A549 (cell line): Measurements from ENCODE around the gene NEXN.

Experiments used
- CEBPB ChIP-seq, 2 experiments: fragments of >200 bp in 1 of 2; sonication (Bioruptor Twin) in 1 of 2; formaldehyde crosslinking in 1 of 2; IDR thresholded peaks; 2 replicates each; pipeline ENCODE4 v1.6.1; 2012 to 2016
- KDM5A ChIP-seq: fragments of 200-600 bp; sonication (generic); IDR thresholded peaks from 2 replicates; pipeline ENCODE4 v1.6.1; 2016; ENCODE audit warnings: antibody characterized with exemption, mild to moderate bottlenecking
- POLR2A ChIP-seq: IDR thresholded peaks from 2 replicates; pipeline ENCODE4 v1.6.1; 2012; ENCODE audit warnings: mild to moderate bottlenecking, low read length
- TP53 ChIP-seq: fragments of 250-450 bp; sonication (Bioruptor Pico); IDR thresholded peaks from 2 replicates; pipeline ENCODE4 v1.5.0; 2021; ENCODE audit warnings: mild to moderate bottlenecking, moderate library complexity
- TF ChIP-seq, protein P1 (sequence below): IDR thresholded peaks from 2 replicates; pipeline ENCODE4 v1.6.1; 2012
- TF ChIP-seq, protein P2 (sequence below): fragments of >200 bp; sonication (Bioruptor Twin); formaldehyde crosslinking; IDR thresholded peaks from 3 replicates; pipeline ENCODE4 v1.5.1; 2016
- TF ChIP-seq, protein P3 (sequence below): fragments of 150-350 bp; IDR thresholded peaks from 2 replicates; pipeline ENCODE4 v1.6.1; 2014; ENCODE audit warnings: low read depth, mild to moderate bottlenecking, low read length

DNA sequence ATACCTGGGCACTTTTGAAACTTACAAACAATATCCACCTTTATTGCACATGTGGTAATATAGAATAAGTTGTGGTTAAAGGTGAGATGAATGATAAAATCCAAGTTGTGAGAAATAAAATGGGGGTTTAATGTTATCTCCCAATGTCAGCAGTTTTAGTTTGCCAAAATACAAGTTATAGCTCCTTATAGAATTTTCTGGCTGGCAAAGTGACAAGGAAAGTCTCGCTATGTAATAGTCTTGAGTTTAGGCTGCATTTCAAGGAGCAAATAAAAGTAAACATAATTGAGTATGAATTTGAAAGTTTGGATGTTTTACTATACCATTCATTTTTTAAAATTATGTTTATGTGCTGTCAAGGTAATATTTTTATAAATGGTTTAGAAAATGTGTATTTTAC is 15.0 kb upstream of the NEXN start:
- TF ChIP-seq, protein P1, sequence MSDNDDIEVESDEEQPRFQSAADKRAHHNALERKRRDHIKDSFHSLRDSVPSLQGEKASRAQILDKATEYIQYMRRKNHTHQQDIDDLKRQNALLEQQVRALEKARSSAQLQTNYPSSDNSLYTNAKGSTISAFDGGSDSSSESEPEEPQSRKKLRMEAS, result no peak
- TF ChIP-seq, protein P2, sequence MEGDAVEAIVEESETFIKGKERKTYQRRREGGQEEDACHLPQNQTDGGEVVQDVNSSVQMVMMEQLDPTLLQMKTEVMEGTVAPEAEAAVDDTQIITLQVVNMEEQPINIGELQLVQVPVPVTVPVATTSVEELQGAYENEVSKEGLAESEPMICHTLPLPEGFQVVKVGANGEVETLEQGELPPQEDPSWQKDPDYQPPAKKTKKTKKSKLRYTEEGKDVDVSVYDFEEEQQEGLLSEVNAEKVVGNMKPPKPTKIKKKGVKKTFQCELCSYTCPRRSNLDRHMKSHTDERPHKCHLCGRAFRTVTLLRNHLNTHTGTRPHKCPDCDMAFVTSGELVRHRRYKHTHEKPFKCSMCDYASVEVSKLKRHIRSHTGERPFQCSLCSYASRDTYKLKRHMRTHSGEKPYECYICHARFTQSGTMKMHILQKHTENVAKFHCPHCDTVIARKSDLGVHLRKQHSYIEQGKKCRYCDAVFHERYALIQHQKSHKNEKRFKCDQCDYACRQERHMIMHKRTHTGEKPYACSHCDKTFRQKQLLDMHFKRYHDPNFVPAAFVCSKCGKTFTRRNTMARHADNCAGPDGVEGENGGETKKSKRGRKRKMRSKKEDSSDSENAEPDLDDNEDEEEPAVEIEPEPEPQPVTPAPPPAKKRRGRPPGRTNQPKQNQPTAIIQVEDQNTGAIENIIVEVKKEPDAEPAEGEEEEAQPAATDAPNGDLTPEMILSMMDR, result no peak
- TF ChIP-seq KDM5A (no peak), TP53 (CRISPR knock-in tag) (no peak), POLR2A (no peak), CEBPB (IDR thresholded peaks at IDR 0.05) (no peak)
- TF ChIP-seq, protein P3, sequence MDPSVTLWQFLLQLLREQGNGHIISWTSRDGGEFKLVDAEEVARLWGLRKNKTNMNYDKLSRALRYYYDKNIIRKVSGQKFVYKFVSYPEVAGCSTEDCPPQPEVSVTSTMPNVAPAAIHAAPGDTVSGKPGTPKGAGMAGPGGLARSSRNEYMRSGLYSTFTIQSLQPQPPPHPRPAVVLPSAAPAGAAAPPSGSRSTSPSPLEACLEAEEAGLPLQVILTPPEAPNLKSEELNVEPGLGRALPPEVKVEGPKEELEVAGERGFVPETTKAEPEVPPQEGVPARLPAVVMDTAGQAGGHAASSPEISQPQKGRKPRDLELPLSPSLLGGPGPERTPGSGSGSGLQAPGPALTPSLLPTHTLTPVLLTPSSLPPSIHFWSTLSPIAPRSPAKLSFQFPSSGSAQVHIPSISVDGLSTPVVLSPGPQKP, result no peak
